Endothelial cell of hepatic sinusoid (primary cell): ENCODE measurements around the gene NFATC1.

Experiments used
- in situ Hi-C: cut with HindIII; loops from 2 replicates; pipeline ENCODE4 v1.10.0; 2017; ENCODE audit warnings: low sequenced_read_pairs

The NFATC1 gene

DNA sequence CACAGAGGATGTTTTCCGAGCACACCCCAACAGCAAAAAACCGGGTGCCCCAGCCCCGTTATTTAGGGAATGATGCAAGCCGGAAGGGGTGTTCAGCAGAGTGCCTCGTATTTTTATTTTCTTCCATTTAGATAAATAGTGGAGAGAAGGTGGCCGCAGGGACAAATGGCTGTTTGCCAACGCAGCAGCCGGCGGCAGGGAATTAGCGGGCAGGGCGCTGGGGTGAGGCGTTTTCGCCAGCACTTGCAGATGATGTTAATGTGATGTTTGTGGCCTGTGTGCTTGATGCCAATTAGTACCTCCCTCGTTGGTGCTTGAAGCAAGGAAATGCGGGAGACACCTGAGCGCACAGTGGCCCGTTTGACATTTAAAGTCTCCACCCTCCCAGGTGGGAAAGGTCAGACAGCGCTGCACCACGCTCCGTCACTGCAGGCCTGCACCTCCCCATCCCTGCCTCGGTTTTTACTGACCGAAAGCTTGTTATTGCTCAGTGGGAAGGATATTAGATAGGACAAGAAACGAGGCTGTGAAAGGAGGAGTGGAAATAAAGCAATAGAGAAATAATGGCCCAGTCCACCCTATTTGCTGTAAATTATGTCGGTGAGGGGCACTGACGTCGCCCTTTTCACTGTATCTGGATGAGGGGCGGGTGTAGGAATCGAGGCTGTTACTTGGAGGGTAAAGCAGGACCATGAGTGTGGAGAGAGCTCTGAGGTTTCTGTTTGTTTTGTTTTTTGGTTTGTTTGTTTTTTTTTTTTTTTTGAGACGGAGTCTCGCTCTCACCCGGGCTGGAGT lies 39.1 kb downstream of the NFATC1 start:
- in situ Hi-C loops = loop anchor here (5.0 kb wide), 1 partner anchor 32 kb away; no protein-coding TSS in a partner anchor

DNA sequence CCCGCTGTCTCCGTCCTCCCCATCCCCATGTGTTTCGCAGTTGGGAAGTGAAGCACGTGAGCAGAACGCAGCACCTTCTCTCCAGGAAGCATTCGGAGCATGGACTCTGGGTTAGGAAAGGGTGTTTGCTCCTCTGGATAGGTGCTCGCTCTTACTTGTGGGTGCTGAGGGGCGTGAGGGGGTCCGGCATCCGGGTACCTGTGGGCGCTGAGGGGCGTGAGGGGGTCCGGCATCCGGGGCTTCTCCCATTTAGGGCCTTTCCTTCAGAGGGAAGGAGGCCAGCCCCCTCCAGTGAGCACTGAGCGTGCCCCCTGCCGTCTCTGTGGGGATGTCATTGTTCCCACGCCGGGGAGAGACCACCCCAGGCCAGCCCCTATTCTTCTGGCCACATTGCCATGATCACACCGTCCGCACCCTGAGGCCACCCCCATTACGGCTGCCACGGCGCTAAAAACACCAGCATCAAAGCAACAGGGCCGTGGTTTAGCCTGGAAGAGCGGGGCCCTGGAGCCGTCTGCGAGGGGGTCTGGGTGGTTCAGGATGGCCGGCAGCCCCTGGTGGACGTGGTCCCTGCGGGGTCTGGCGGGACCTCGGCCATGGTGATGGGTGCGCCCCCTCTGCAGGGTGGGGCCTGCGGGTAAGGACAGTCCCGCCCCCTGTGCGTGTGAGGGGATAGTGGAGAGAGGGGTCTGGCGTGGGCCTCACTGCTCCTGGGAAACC lies 41.0 kb downstream of the NFATC1 start:
- in situ Hi-C loops = no loop called here

DNA sequence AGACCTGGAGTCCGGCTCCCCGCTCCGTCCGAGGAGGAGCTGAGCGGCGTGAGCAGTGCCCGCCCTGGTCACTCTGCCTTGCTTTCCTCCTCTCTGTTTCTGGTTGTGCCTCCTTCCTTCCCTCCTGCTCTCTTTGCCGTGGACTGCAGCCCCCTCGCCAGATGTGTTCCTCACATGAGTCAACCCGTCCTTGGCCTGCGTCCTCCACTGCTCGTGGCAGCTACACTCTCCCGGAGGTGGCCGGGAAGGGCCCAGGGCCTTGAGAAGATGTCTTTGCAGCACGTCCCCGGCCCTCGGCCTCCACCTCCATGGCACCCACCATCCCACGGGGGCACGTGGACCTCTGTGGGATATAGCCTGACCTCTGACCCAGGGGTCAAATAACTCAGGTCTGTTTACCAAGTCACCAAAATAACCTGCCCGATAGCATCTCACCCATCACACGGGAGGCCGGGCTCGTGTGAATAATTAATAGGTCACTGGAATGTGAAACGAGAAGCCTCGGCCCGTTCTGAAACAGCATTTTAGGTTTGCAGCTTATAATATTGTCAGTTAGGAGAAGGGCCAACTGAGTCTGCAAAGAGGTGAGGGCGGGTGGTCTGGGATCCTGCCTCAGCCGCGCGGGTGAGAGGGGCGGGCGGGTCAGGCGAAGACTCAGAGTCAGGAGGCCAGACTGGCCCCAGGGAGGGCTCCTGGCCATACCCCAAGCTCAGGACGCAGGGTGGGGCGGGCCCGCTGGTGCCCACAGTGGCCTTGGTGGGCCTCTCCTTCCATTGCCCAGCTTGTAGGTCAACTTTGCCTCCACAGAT lies 42.6 kb downstream of the NFATC1 start:
- in situ Hi-C loops = no loop called here

DNA sequence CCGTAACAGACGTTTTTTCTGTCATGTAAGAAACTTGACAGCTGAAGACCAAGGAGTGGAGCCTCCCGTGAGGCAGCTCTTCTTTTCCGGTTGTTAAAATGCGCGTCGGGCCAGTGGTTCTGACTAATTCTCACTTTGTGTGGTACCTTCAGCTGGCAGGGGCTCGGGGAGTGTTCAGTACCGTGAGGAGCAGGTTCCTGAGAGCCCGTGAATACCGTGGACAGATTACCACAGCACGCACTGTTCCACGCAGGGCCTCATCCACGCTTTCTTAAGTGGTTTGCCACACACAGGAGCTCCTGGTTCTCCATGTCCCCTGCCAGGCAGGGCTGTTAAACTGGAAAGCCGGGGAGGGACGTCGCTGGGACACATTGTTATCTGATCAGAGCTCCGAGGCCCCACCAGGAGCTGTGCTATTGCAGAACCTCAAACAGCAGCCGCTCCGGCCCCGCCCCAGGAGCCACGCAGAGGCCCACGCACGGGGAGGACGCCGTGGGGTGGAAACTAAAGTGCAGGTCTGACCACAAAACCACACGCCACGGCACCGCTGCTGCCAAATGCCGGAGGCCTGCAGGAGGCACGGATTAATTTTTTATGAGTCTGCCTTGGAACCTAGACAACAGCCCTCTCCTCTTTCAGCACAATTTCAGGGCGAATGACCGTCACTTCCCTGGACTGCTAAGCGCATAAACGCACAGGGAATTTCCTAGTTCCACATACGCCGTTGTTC lies 43.3 kb downstream of the NFATC1 start:
- in situ Hi-C loops = no loop called here

DNA sequence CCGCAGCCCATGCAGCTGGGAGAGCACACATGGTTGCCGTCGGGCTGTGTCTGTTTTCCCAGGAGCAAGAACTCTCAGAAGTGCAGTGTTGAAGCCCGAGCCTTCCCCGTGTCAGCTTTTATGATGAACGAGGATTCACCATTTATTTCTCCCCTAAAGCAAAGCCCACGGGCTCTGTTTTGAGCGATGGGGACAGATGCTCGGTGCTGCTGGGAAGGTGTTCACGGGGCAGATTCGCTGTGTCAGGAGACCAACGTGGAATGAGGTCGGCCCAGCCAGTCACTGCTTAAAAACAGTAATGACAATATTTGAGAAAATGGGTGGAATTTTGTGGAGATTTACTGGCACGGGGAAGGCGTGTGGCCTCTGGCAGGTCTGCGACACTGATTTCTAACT lies 43.9 kb downstream of the NFATC1 start:
- in situ Hi-C loops = no loop called here

DNA sequence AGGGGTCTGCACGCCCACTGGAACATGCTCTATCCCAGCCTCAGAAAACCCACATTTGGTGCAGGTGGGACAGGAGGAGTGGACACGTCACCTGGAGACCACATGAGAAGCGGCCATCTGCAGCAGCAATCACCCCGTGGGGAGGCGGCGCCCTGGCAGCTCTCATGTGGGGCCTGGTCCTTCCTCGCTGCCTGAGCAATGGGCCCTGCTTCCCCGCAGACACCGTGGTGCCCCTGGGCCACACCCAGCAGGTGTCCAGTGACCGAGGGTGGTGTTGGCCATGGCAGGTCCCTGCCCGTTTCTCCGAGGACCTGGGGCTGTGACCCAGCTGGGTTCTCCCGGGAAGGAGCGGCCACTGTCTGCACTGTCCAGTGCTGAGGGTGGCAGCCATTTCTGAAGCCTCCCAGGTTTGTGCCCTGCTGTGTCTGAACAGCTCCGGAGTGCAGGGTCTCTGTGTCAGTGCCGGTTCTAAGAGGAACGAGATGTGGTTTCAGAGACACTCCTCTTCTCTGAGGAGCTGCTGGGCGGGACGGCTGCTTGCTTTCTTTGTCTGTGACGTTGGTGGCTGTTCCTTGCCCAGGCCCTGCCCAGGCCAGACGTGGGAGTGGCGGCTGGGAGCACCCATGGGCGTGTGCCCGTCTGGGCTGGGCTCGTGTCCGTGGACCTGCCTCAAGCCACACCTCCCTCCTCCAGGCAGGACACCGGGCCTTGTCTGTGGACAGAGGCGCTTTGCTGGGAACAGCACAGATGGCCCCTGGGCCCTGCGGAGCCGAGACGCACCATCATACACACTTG lies 44.8 kb downstream of the NFATC1 start:
- in situ Hi-C loops = no loop called here

DNA sequence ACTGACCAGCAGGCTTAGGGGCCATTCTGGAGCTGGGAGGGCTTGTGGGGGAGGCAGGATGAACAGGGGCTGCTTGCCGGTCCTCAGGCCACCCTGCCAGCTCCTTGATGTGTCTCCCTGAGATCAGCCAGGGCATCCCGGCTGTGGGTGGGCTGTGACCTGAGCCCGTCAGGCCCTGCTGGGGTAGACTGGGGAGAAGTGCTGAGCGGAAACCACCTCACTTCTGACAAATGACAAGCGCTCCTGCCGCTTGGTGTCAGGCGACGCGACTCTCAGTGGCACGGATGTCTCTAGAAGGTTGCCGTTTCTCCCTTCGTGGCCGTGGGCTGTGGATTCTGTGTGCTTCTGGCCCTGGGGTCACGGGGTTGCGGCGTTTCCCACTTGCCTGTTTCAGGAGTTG lies 45.7 kb downstream of the NFATC1 start:
- in situ Hi-C loops = no loop called here

DNA sequence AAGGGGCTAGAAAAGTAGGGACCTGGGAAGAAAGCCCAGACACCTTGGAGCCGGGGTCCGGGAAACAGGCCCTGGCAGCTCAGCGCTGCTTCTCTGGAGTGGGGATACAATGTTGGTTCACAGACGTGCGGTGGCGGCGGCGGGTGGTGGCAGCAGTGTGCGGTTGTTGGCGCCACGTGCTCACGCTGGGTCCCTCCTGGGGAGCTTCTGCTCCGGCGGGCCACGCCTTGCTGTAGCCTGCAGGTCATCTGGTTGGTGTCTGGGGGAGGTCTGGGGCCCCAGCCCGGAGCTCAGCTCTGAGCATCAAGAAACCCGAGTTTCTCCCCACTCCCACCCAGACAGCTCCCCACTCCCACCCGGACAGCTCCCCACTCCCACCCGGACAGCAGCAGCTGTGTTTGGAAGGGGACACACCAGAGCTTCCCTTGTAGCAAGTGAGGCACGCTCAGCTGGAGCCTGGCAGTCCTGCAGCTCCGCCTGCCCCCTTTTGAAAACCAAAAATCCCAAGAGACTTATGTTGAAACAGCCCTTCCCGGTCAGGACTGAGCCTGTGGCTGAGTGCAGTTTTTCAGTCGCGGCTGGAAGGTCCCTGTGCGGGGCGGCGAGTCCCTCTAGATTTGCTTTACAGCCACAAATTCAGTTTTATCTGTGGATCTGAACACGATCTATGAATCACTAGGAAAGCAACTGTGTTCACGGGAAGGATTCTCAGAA lies 46.9 kb downstream of the NFATC1 start:
- in situ Hi-C loops = no loop called here

DNA sequence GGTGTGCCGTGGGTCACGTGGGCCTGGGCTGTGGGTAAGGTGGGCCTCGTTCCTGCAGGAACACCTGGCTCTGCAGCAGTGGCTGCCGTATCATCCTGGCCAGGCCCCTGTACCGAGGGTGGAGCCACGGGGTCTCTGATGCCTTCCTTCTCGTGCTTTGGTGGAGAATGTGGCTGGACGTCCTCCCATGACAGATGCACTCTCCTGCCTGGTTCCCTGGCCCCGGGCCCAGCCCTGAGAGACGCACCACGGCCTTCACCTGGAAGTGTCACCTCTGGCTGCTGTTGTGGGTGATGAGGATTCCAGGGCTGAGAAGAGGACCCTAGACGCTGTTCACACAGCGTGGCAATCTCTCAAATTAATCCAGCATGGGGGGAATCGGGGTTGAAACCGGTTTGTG lies 49.5 kb downstream of the NFATC1 start:
- in situ Hi-C loops = no loop called here

DNA sequence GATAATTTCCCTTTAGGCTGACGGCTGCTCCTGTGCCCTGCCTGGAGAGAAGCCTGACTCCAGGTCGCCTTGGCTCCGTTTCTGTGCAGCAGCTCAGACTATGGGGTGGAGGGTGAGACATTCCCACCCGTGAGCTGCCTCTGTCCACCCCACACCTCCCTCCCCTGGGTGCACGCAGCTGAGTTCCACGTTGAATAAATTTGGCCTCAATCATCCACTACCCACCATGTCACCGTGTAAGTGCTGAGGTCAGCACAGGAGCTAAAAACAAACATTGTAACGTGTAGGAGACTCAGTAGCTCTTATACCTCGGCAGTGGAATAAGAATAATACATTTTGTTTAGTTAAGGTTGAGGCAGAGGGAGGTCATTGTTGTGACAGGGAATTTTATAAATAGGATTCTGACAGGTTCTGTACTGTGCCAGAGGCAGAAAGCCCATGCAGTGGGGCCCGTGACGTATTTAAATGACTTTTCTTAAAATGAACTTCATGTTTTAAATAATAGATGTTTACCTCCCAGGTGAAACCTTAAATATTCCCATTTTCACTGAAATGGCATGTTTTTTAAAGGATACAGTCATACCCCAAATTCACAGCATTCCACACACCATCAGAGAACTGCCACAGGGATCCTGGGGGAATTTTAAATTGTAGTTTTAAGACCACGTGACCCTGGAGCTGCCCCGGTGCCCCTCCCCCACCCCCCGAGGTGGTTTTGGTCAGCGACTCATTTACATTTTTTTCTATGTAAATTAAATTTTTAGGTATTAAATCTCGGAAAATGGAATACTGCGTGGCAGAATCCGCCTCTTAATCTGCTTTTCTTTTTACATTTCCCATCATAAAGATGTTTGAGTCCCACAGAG lies 50.2 kb downstream of the NFATC1 start:
- in situ Hi-C loops = no loop called here

DNA sequence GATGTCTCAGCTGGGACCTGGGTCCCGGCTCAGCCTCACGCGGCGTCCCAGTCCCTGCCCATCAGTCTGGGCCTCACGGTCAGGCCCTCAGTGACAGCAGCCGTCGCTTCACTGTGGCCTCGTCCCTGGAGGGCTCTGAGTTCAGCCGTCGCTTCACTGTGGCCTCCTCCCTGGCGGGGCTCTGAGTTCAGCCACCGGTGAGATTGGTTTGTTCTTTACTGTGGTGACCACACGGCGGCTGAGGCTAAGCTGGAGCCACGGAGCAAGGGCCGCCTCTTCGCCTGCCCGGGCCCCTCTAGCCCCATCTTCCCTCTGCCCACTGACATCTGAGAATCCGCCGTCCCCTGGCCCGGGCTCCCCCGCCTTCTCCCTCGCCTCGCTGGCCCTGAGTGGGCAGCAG lies 51.2 kb downstream of the NFATC1 start:
- in situ Hi-C loops = no loop called here

DNA sequence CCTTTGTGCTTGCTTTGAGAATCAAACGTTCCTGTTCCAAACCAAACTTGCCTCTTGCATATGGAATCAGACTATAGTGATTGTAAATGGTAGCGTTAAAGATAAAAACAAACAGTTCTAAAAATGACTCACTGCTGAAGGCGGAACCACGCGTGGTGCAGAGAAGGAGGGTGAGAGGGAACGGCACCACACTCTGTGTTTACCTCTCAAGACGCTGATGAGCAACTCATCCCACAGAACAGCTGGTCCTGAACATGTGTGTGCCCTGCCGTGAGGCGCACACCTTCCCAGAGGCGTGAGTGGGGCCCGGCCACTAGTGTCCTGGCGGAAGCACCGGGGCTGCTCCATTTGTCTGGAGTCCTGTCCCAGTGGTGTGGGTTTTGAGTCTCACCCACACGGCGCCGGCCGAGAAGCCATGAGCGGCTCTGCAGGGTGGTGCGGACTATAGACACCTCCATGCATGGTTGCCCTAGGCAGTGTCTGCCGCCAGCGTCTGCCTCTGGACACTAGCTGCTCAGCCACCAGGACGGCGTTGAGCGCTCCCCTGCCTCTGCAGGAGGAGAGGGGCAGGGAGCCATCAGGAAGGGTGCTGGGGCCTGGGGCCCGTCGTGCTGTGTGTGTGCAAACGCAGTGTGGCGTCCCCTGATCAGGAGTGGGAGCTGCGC lies 52.1 kb downstream of the NFATC1 start:
- in situ Hi-C loops = no loop called here

DNA sequence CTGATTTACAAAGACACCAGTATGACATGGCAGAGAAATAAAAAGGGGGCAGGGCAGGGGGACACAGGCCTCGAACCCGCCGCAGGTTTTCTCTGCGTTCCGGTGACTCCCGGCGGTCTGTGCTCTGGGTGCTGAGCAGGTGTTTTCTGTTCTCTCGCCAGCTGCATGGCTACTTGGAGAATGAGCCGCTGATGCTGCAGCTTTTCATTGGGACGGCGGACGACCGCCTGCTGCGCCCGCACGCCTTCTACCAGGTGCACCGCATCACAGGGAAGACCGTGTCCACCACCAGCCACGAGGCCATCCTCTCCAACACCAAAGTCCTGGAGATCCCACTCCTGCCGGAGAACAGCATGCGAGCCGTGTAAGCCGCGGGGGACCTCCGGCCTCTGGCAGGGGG lies 52.9 kb downstream of the NFATC1 start:
- in situ Hi-C loops = no loop called here

DNA sequence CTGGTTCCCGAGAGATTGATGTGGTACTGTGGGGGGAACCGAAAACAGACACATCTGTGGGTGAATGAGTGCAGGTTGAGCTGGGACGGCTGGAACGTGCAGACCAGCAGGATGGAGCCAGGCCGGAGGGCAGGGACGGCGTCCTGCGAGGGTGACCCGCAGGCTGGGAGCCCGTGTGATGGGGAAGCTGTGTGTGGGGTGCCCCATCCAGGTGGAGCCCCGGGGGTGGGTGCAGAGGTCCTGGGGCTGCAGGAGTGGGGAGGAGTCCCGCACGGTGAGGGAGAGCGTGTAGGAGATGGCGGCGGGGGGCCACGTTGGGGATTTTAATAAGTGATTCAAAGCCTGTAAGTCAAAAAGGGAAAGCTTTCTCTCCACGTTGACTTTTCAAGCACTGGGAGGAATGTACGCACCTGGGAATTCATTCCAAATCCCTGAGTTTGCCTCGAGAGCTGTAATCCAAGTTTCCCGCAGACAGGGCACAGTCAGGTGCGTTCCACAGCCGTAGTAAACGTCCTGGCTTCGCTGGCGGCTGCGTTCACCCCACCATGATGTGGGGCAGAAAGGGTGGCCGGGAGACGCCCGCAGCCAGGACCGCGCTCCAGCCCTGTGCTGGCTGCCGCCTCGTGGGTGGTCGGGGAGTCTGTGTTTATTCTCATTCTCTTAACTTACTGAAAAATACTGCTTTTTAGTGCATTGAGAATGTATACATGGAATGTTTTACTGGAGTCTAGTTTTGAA lies 54.0 kb downstream of the NFATC1 start:
- in situ Hi-C loops = no loop called here

DNA sequence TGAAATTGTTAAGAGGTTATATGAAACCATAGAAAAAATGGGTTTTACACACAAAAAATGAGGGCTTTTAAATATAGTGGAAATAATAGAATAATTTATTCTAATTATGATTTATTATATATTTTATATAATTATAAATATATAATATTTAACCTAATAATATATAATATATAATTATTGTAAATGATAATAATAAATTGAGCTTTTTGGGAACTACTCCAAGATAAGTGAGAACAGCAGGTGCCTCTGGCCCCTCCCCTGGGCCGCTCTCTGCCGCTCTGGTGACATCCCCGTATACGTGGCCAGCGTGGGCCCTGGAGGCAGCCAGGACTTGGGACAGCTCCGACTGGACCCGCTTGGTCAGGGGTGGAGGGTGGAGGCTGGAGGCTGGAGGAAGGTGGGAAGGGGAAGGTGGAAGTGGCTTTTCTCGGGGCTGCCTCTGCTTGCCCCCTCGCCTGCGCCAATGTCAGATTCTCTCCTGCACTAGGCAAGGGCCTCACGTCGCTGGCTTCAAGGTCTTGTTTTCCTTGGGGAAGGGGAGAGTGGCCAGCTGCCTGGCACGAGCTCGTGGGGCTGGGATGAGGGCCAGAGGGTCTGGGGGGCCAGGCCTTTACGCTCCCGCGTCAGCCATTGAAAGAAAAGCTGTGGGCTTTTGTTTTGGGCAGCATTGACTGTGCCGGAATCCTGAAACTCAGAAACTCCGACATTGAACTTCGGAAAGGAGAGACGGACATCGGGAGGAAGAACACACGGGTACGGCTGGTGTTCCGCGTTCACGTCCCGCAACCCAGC lies 54.8 kb downstream of the NFATC1 start:
- in situ Hi-C loops = no loop called here

DNA sequence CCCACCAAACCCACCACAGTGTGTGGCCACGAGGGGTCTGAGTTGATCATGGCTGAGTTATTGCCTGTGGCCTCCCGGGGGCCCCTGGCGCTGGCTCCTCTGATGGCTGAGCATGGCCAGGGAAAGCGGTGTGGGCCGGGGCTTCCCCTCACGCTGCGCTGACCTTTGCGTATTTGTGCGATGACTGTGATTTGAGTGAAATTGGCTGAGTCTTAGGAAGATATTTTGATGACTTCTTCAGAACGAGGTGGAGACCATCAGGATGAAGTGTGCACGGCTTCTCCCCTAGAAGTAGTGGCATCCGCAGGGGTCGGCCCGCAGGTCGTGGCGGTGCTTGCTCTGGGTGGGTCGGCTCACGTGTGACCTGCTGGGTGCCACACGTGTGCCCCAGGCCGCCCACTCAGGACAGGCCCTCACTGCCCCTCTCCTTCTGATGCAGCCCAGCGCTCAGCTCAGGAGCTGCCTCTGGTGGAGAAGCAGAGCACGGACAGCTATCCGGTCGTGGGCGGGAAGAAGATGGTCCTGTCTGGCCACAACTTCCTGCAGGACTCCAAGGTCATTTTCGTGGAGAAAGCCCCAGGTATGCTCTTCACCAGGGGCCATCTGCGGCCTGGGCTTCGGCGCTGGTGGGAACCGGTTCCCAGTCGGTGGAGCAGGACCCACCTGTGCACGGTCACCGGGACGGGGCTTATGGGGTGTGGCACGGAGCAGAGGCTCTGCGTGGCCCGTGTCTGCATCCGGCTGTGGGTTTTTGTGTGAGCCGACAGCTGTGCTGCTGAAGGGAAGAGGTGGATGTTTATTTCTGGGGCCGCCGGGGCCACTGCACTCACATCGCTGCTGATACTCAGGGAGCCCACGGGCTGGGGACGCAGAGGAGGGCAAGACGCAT lies 55.8 kb downstream of the NFATC1 start:
- in situ Hi-C loops = no loop called here
